Panc1 (cell line): ENCODE results near the gene CACNA1C. TPM values are rescaled to one million over a fixed set of nuclear protein-coding genes. Genes with fewer than 3 reads are reported as not detected.

Experiments
- ATAC-seq: fragments of 200-7000 bp; cut with Tn5 transposase; 2 replicates; pipeline ENCODE4 v1.9.1; 2020; ENCODE audit warnings: mild to moderate bottlenecking, moderate library complexity
- BruUV-seq: library from RNA; stranded (reverse); fragments of 400-500 nt; replicated peaks from 2 replicates; lab custom pipeline; 2021; lab: Mats Ljungman, UMichigan
- CTCF ChIA-PET: fragments of 300-600 bp; sonication (Branson Sonifier 250); formaldehyde crosslinking; loops from one replicate; lab custom pipeline; 2022; ENCODE audit warnings: antibody characterized with exemption; lab: Charles Lee
- POLR2A ChIA-PET: fragments of 300-600 bp; sonication (Branson Sonifier 250); formaldehyde crosslinking; loops from one replicate; lab custom pipeline; 2022; ENCODE audit warnings: antibody characterized with exemption; lab: Charles Lee
- DNase-seq: peaks from one replicate; pipeline ENCODE4 v3.0.0-alpha.2; 2010; ENCODE audit warnings: low read depth, low spot score
- H3K27ac ChIP-seq: 2 replicates; pipeline ENCODE4 v1.5.1; 2011; ENCODE audit warnings: mild to moderate bottlenecking, low read length, inconsistent platforms
- H3K27me3 ChIP-seq: fragments of 200-500 bp; sonication (Bioruptor generic); 2 replicates; pipeline ENCODE4 v1.6.0; 2014; ENCODE audit warnings: low read length, inconsistent platforms; ENCODE audit not compliant: control insufficient read depth, insufficient read depth
- H3K36me3 ChIP-seq: fragments of 200-500 bp; sonication (Bioruptor generic); 2 replicates; pipeline ENCODE4 v1.5.1; 2014; ENCODE audit warnings: inconsistent platforms, mild to moderate bottlenecking, low read length, moderate library complexity; ENCODE audit not compliant: control insufficient read depth, insufficient read depth
- H3K4me1 ChIP-seq: 2 replicates; pipeline ENCODE4 v1.5.1; 2011; ENCODE audit warnings: inconsistent platforms, mild to moderate bottlenecking, low read length, moderate library complexity; ENCODE audit not compliant: control insufficient read depth, insufficient read depth
- H3K4me3 ChIP-seq, 2 experiments: 2 replicates each; pipeline ENCODE4 v1.5.1; 2011 to 2012; ENCODE audit warnings: low read depth in 2 of 2, low read length in 2 of 2, mild to moderate bottlenecking in 2 of 2, inconsistent platforms in 1 of 2, moderate library complexity in 1 of 2
- H3K9me3 ChIP-seq: fragments of 200-500 bp; sonication (Bioruptor generic); 2 replicates; pipeline ENCODE4 v1.5.1; 2014; ENCODE audit warnings: low read depth, mild to moderate bottlenecking, inconsistent platforms, low read length, moderate library complexity; ENCODE audit not compliant: control insufficient read depth, insufficient read depth
- POLR2AphosphoS5 ChIP-seq: IDR thresholded peaks from 2 replicates; pipeline ENCODE4 v1.6.1; 2012; ENCODE audit warnings: mild to moderate bottlenecking, low read depth, low read length, moderate library complexity
- SIN3A ChIP-seq: IDR thresholded peaks from 2 replicates; pipeline ENCODE4 v1.6.1; 2012; ENCODE audit warnings: low read depth, mild to moderate bottlenecking, low read length, moderate library complexity, borderline replicate concordance; ENCODE audit not compliant: insufficient read depth
- TCF7L2 ChIP-seq: IDR thresholded peaks from 2 replicates; pipeline ENCODE4 v1.6.1; 2011; ENCODE audit warnings: mild to moderate bottlenecking, low read depth, low read length, inconsistent platforms
- in situ Hi-C: cut with HindIII; loops from 2 replicates; pipeline ENCODE4 v1.10.0; 2016; ENCODE audit warnings: low sequenced_read_pairs, low pct_unique_long_range_greater_than_20kb
- intact Hi-C: fragments of 100-400 bp; cut with micrococcal nuclease; formaldehyde crosslinking; loops from one replicate; pipeline ENCODE4 v1.10.0; 2022; ENCODE audit not compliant: unreplicated experiment
- total RNA-seq: library from RNA; stranded (reverse); gene quantifications from one replicate; pipeline ENCODE4 v1.2.1, GENCODE V29; 2021; ENCODE audit not compliant: unreplicated experiment
- TF ChIP-seq, protein P1 (sequence below): fragments of 450-650 bp; IDR thresholded peaks from 2 replicates; pipeline ENCODE4 v1.5.1; 2017; ENCODE audit warnings: mild to moderate bottlenecking
- TF ChIP-seq, protein P2 (sequence below), 2 experiments: IDR thresholded peaks; 2 replicates each; pipeline ENCODE4 v1.6.1; 2011 to 2012; ENCODE audit warnings: low read depth in 2 of 2, control low read depth in 1 of 2, low read length in 1 of 2, mild to moderate bottlenecking in 1 of 2, moderate library complexity in 1 of 2; ENCODE audit not compliant: insufficient read depth in 1 of 2

Gene CACNA1C
- total RNA-seq, 1 experiment from 2014 or later, result 0.03 TPM

- intact Hi-C loops (no loop called here), in situ Hi-C loops (no loop called here)
- ChIA-PET POLR2A (no interaction called here), CTCF (no interaction called here)
- no peaks in the 10 kb centered on the region for H3K27me3 ChIP-seq
- H3K9me3 ChIP-seq, result no peaks in the 10 kb centered on the region
- BruUV-seq, result no TSS peak
- no peak overlapping the region for H3K4me3 ChIP-seq
- no peaks in the 10 kb centered on the region; the same call in 1 of the 2 replicates for H3K4me1 ChIP-seq
- TF ChIP-seq TCF7L2 (no peak), SIN3A (no peak), POLR2AphosphoS5 (no peak)
- TF ChIP-seq, protein P1, sequence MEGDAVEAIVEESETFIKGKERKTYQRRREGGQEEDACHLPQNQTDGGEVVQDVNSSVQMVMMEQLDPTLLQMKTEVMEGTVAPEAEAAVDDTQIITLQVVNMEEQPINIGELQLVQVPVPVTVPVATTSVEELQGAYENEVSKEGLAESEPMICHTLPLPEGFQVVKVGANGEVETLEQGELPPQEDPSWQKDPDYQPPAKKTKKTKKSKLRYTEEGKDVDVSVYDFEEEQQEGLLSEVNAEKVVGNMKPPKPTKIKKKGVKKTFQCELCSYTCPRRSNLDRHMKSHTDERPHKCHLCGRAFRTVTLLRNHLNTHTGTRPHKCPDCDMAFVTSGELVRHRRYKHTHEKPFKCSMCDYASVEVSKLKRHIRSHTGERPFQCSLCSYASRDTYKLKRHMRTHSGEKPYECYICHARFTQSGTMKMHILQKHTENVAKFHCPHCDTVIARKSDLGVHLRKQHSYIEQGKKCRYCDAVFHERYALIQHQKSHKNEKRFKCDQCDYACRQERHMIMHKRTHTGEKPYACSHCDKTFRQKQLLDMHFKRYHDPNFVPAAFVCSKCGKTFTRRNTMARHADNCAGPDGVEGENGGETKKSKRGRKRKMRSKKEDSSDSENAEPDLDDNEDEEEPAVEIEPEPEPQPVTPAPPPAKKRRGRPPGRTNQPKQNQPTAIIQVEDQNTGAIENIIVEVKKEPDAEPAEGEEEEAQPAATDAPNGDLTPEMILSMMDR, result no peak
- TF ChIP-seq, protein P2, sequence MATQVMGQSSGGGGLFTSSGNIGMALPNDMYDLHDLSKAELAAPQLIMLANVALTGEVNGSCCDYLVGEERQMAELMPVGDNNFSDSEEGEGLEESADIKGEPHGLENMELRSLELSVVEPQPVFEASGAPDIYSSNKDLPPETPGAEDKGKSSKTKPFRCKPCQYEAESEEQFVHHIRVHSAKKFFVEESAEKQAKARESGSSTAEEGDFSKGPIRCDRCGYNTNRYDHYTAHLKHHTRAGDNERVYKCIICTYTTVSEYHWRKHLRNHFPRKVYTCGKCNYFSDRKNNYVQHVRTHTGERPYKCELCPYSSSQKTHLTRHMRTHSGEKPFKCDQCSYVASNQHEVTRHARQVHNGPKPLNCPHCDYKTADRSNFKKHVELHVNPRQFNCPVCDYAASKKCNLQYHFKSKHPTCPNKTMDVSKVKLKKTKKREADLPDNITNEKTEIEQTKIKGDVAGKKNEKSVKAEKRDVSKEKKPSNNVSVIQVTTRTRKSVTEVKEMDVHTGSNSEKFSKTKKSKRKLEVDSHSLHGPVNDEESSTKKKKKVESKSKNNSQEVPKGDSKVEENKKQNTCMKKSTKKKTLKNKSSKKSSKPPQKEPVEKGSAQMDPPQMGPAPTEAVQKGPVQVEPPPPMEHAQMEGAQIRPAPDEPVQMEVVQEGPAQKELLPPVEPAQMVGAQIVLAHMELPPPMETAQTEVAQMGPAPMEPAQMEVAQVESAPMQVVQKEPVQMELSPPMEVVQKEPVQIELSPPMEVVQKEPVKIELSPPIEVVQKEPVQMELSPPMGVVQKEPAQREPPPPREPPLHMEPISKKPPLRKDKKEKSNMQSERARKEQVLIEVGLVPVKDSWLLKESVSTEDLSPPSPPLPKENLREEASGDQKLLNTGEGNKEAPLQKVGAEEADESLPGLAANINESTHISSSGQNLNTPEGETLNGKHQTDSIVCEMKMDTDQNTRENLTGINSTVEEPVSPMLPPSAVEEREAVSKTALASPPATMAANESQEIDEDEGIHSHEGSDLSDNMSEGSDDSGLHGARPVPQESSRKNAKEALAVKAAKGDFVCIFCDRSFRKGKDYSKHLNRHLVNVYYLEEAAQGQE (IDR thresholded peaks at IDR 0.05; ENCODE audit: insufficient read depth in 1 of 2, low read depth in 2 of 2, low read length in 1 of 2), result no peak
- ATAC-seq (no peak), DNase-seq (no peak)
- H3K27ac ChIP-seq, result no peak overlapping the region
- H3K36me3 ChIP-seq, result no peaks in the 10 kb centered on the region
These were observed 194.3 kb downstream of the CACNA1C start for GRCh38 chr12:2247120-2247519.

GRCh38 chr12:2247596-2247995, 194.8 kb downstream of the CACNA1C start:
- intact Hi-C loops, result no loop called here
- no peak overlapping the region for H3K4me3 ChIP-seq
- ATAC-seq, result no peak
- in situ Hi-C loops, result no loop called here
- H3K4me1 ChIP-seq, result no peaks in the 10 kb centered on the region; the same call in 1 of the 2 replicates
- CTCF ChIA-PET, result no interaction called here
- H3K9me3 ChIP-seq, result no peaks in the 10 kb centered on the region
- TF ChIP-seq, protein P1, result no peak
- no peak for TF ChIP-seq POLR2AphosphoS5
- TF ChIP-seq, protein P2 (IDR thresholded peaks at IDR 0.05; ENCODE audit: insufficient read depth in 1 of 2, low read depth in 2 of 2, low read length in 1 of 2), result no peak
- TF ChIP-seq SIN3A, result no peak
- no peak for TF ChIP-seq TCF7L2
- DNase-seq, result no peak
- H3K27me3 ChIP-seq, result no peaks in the 10 kb centered on the region
- POLR2A ChIA-PET, result no interaction called here
- no peak overlapping the region for H3K27ac ChIP-seq
- BruUV-seq, result no TSS peak
- no peaks in the 10 kb centered on the region for H3K36me3 ChIP-seq
